Neural progenitor cell (in vitro differentiated cells): ENCODE results near the gene PPFIA2. TPM values are rescaled to one million over a fixed set of nuclear protein-coding genes. Genes with fewer than 3 reads are reported as not detected.

Experiments
- DNase-seq: peaks from one replicate; pipeline ENCODE4 v3.0.0-alpha.2; 2016; ENCODE audit warnings: low spot score
- H2AFZ ChIP-seq: fragments of 200-600 bp; sonication (generic); replicated peaks from 2 replicates; pipeline ENCODE4 v1.6.1; 2016; ENCODE audit warnings: antibody characterized with exemption
- H3F3A ChIP-seq: fragments of 200-600 bp; sonication (generic); 2 replicates; pipeline ENCODE4 v1.6.1; 2016; ENCODE audit warnings: antibody characterized with exemption, low read depth
- H3K27ac ChIP-seq: fragments of 200-600 bp; sonication (generic); 2 replicates; pipeline ENCODE4 v1.5.1; 2016; ENCODE audit warnings: mild to moderate bottlenecking
- H3K27me3 ChIP-seq: fragments of 200-600 bp; sonication (generic); 2 replicates; pipeline ENCODE4 v1.6.1; 2016; ENCODE audit warnings: mild to moderate bottlenecking, moderate library complexity
- H3K36me3 ChIP-seq: fragments of 200-600 bp; sonication (generic); 2 replicates; pipeline ENCODE4 v1.5.1; 2016
- H3K4me1 ChIP-seq: fragments of 200-600 bp; sonication (generic); 2 replicates; pipeline ENCODE4 v1.6.1; 2016; ENCODE audit warnings: mixed run types
- H3K4me2 ChIP-seq: fragments of 200-600 bp; sonication (generic); 2 replicates; pipeline ENCODE4 v1.6.1; 2016
- H3K4me3 ChIP-seq: fragments of 200-600 bp; sonication (generic); 2 replicates; pipeline ENCODE4 v1.5.1; 2016
- H3K79me2 ChIP-seq: fragments of 200-600 bp; sonication (generic); 2 replicates; pipeline ENCODE4 v1.6.1; 2016; ENCODE audit warnings: low read depth
- H3K9ac ChIP-seq: fragments of 200-600 bp; sonication (generic); 2 replicates; pipeline ENCODE4 v1.6.1; 2016
- H3K9me3 ChIP-seq: fragments of 200-600 bp; sonication (generic); 2 replicates; pipeline ENCODE4 v1.5.1; 2016; ENCODE audit warnings: low read depth
- H4K20me1 ChIP-seq: fragments of 200-600 bp; sonication (generic); 2 replicates; pipeline ENCODE4 v1.6.1; 2016; ENCODE audit warnings: low read depth
- H3K27ac Mint-ChIP-seq: 3 replicates; pipeline ENCODE4 v1.8.0; 2021; ENCODE audit warnings: mixed read lengths
- H3K27me3 Mint-ChIP-seq: 2 replicates; pipeline ENCODE4 v1.8.0; 2022; ENCODE audit warnings: low read depth, mild to moderate bottlenecking, inconsistent platforms, moderate library complexity, mixed read lengths; ENCODE audit not compliant: insufficient read depth
- H3K36me3 Mint-ChIP-seq: 3 replicates; pipeline ENCODE4 v1.8.0; 2021; ENCODE audit warnings: mixed read lengths
- H3K4me1 Mint-ChIP-seq: 3 replicates; pipeline ENCODE4 v1.8.0; 2021; ENCODE audit warnings: mixed read lengths
- H3K4me3 Mint-ChIP-seq: 3 replicates; pipeline ENCODE4 v1.8.0; 2021; ENCODE audit warnings: mild to moderate bottlenecking, moderate library complexity, mixed read lengths
- H3K9me3 Mint-ChIP-seq: 3 replicates; pipeline ENCODE4 v1.8.0; 2020; ENCODE audit warnings: mixed read lengths
- CTCF ChIP-seq: fragments of 200-600 bp; sonication (generic); IDR thresholded peaks from 2 replicates; pipeline ENCODE4 v1.5.1; 2017; ENCODE audit warnings: antibody characterized with exemption, mild to moderate bottlenecking
- EZH2 ChIP-seq: fragments of 200-600 bp; sonication (generic); IDR thresholded peaks from 2 replicates; pipeline ENCODE4 v1.6.1; 2017; ENCODE audit warnings: antibody characterized with exemption, mild to moderate bottlenecking, moderate library complexity
- EZH2phosphoT487 ChIP-seq: fragments of 200-600 bp; sonication (generic); IDR thresholded peaks from 2 replicates; pipeline ENCODE4 v1.6.1; 2017; ENCODE audit warnings: antibody characterized with exemption
- total RNA-seq: library from RNA; depleted of rRNA; stranded (reverse); fragments of >200 nt; gene quantifications from 2 replicates; pipeline ENCODE4 v1.2.3, GENCODE V29; 2015; ENCODE audit warnings: low replicate concordance

The PPFIA2 gene
- total RNA-seq, 1 donor from 2014 or later, result 1.4 TPM

- Histone ChIP-seq H3K4me1 (no peaks in the 10 kb centered on the region), H3K9ac (no peak overlapping the region), H3K4me3 (no peak overlapping the region), H2AFZ (no peak overlapping the region), H3K36me3 (no peaks in the 10 kb centered on the region), H3K27me3 (no peaks in the 10 kb centered on the region), H3K79me2 (no peaks in the 10 kb centered on the region), H4K20me1 (no peaks in the 10 kb centered on the region), H3K9me3 (no peaks in the 10 kb centered on the region), H3K4me2 (no peak overlapping the region), H3K27ac (no peak overlapping the region), H3F3A (no peaks in the 10 kb centered on the region)
- no peak for DNase-seq
- no peak overlapping the region for H3K4me3 Mint-ChIP-seq
- no peaks in the 10 kb centered on the region for H3K27me3 Mint-ChIP-seq
- TF ChIP-seq EZH2phosphoT487, result no peak
- TF ChIP-seq EZH2, result no peak
- TF ChIP-seq CTCF, result no peak
- H3K9me3 Mint-ChIP-seq, result no peaks in the 10 kb centered on the region
- H3K4me1 Mint-ChIP-seq, result no peaks in the 10 kb centered on the region
- no peaks in the 10 kb centered on the region for H3K36me3 Mint-ChIP-seq
- H3K27ac Mint-ChIP-seq, result no peak overlapping the region
Observed at GRCh38 chr12:81573228-81573627, 185.9 kb downstream of the PPFIA2 start.

DNA sequence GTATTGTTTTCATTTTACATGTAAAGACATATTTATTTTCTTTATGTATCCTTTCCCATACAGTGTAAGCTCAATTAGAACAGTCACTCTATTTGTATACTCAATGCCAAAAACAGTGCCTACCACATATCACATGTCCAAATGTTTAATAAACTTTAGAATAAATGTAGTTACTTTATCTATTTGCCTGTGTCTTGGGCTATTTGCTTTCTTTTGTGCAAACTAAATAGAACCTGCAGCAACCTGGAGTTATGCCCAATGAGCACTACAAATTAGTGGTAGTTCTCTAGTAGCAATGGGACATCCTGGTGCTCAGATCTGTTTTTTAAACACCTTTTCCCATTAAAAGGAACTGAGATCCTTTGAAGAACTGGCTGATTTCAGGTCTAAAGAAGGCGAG lies 186.7 kb downstream of the PPFIA2 start:
- no peak for DNase-seq
- H3K9me3 Mint-ChIP-seq, result no peaks in the 10 kb centered on the region
- Histone ChIP-seq H3K4me1 (no peaks in the 10 kb centered on the region), H3K4me3 (no peak overlapping the region), H3K27me3 (no peaks in the 10 kb centered on the region), H3K27ac (no peak overlapping the region), H3K36me3 (no peaks in the 10 kb centered on the region), H3K79me2 (no peaks in the 10 kb centered on the region), H3F3A (no peaks in the 10 kb centered on the region), H3K9me3 (no peaks in the 10 kb centered on the region), H4K20me1 (no peaks in the 10 kb centered on the region), H3K9ac (no peak overlapping the region), H2AFZ (no peak overlapping the region), H3K4me2 (no peak overlapping the region)
- no peaks in the 10 kb centered on the region for H3K36me3 Mint-ChIP-seq
- no peak for TF ChIP-seq EZH2phosphoT487
- no peak for TF ChIP-seq CTCF
- no peak for TF ChIP-seq EZH2
- H3K27ac Mint-ChIP-seq, result no peak overlapping the region
- no peaks in the 10 kb centered on the region for H3K27me3 Mint-ChIP-seq
- H3K4me3 Mint-ChIP-seq, result no peak overlapping the region
- H3K4me1 Mint-ChIP-seq, result no peaks in the 10 kb centered on the region

GRCh38 chr12:81570234-81570633 lies 188.9 kb downstream of the PPFIA2 start:
- Mint-ChIP-seq H3K27me3 (no peaks in the 10 kb centered on the region), H3K36me3 (no peaks in the 10 kb centered on the region), H3K4me1 (no peaks in the 10 kb centered on the region), H3K9me3 (no peaks in the 10 kb centered on the region), H3K4me3 (no peak overlapping the region), H3K27ac (no peak overlapping the region)
- no peak for DNase-seq
- Histone ChIP-seq H3K9me3 (no peaks in the 10 kb centered on the region), H2AFZ (no peak overlapping the region), H4K20me1 (no peaks in the 10 kb centered on the region), H3K9ac (no peak overlapping the region), H3K4me1 (no peaks in the 10 kb centered on the region), H3K4me3 (no peak overlapping the region), H3K79me2 (no peaks in the 10 kb centered on the region), H3F3A (no peaks in the 10 kb centered on the region), H3K27ac (no peak overlapping the region), H3K36me3 (no peaks in the 10 kb centered on the region), H3K4me2 (no peak overlapping the region), H3K27me3 (no peaks in the 10 kb centered on the region)
- TF ChIP-seq CTCF (no peak), EZH2phosphoT487 (no peak), EZH2 (no peak)
